ENCODE data around the gene HOXD9.

GRCh38 chr2:176145085-176145969 lies 22.8 kb downstream of the HOXD9 start:
- TF ChIP-seq POLR2A (IDR thresholded peaks at IDR 0.05; ENCODE audit: low read depth, low read length) = no peak
- no peak for TF ChIP-seq CTCF (IDR thresholded peaks at IDR 0.05; ENCODE audit: extremely low read depth in 1 of 2, insufficient read depth in 1 of 2, low read depth in 1 of 2, low read length in 2 of 2)
- TF ChIP-seq FOS (IDR thresholded peaks at IDR 0.05; ENCODE audit: borderline replicate concordance, insufficient read depth, low read length) = no peak
- TF ChIP-seq POLR2AphosphoS5 (IDR thresholded peaks at IDR 0.05; ENCODE audit: insufficient read depth, low read depth, low read length) = no peak
- no peak for TF ChIP-seq MAX (IDR thresholded peaks at IDR 0.05; ENCODE audit: insufficient read depth, insufficient read length)
- no peak for TF ChIP-seq JUN (IDR thresholded peaks at IDR 0.05; ENCODE audit: borderline replicate concordance, insufficient read depth, insufficient read length, low read depth)
- TF ChIP-seq EZH2 (IDR thresholded peaks at IDR 0.05; ENCODE audit: borderline replicate concordance, low read depth, low read length, severe bottlenecking) = no peak

Measured in endothelial cell of umbilical vein (primary cell).